ENCODE results near the gene GPD1L. TPM values are rescaled to one million over a fixed set of nuclear protein-coding genes. Genes with fewer than 3 reads are reported as not detected.

GPD1L gene
- total and polyA plus RNA-seq, 2 of the 13 experiments (the other 11 are each of a cell fraction or from before 2014, with no cell fraction given) = 4.9 to 13.7 TPM

- TF ChIP-seq ZNF142 (CRISPR knock-in tag; IDR thresholded peaks at IDR 0.05) = no peak
- TF ChIP-seq ZNF382 (CRISPR knock-in tag; IDR thresholded peaks at IDR 0.05; ENCODE audit: borderline replicate concordance) = no peak
- 0 out of 2 replicates have a peak, but pooled peaks have one; percentile 21 for TF ChIP-seq ZNF276 (CRISPR knock-in tag; IDR thresholded peaks at IDR 0.05; ENCODE audit: low read depth)
- TF ChIP-seq CSRNP2 (CRISPR knock-in tag; conservative IDR thresholded peaks at IDR 0.05; ENCODE audit: low read depth) = no peak
- TF ChIP-seq ZBTB26 (CRISPR knock-in tag; IDR thresholded peaks at IDR 0.05; ENCODE audit: borderline replicate concordance) = no peak
- TF ChIP-seq ZNF687 (CRISPR knock-in tag; IDR thresholded peaks at IDR 0.05) = peak; percentile 41; the same call in 1 of the 2 replicates
- TF ChIP-seq ZNF513 (CRISPR knock-in tag; conservative IDR thresholded peaks at IDR 0.05) = no peak
These were observed 28.9 kb upstream of the GPD1L start (continued) for GRCh38 chr3:32077260-32078084.
